Measurements from ENCODE around the gene FLT4.

DNA sequence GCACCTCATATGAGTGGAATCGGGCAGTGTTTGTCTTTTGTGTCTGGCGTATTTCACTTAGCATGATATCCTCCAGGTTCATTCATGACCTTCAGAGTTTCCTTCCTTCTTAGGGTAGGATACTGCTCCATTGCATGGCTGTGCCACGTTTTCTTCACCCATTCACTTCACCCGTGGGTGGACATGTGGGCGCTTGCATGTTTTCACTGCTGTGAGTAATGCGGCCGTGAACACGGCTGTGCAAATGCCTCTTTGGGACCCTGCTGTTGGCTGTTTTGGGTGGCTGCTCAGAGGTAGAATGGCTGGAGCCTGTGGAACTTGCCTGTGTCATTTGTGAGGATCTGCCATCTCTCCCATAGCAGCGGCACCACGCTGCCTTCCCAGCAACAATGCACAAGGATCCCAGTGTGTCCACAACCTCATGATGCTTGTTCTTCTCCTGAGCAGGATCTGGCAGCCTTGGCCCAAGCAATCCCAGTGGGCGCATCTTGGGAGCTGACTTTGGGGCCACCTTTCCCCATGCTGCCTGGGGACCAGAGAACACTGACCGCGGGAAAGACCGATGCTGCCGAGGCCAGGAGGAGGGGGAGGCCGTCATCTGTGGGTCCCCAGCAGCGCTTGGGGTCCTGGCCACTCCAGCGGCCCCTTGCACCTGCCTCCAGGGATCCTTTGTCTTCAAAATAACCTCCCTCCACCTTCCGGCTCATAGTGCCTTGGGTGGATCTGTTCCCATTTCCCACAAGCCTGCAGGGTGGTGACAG is 55.8 kb downstream of the FLT4 start:
- TF ChIP-seq, protein P1, sequence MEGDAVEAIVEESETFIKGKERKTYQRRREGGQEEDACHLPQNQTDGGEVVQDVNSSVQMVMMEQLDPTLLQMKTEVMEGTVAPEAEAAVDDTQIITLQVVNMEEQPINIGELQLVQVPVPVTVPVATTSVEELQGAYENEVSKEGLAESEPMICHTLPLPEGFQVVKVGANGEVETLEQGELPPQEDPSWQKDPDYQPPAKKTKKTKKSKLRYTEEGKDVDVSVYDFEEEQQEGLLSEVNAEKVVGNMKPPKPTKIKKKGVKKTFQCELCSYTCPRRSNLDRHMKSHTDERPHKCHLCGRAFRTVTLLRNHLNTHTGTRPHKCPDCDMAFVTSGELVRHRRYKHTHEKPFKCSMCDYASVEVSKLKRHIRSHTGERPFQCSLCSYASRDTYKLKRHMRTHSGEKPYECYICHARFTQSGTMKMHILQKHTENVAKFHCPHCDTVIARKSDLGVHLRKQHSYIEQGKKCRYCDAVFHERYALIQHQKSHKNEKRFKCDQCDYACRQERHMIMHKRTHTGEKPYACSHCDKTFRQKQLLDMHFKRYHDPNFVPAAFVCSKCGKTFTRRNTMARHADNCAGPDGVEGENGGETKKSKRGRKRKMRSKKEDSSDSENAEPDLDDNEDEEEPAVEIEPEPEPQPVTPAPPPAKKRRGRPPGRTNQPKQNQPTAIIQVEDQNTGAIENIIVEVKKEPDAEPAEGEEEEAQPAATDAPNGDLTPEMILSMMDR (conservative IDR thresholded peaks at IDR 0.05 in 1 of 2, IDR thresholded peaks at IDR 0.05 in 1 of 2; ENCODE audit: low read depth in 1 of 2, low read length in 2 of 2): no peak
- no peak for TF ChIP-seq EZH2 (IDR thresholded peaks at IDR 0.05; ENCODE audit: low read length, missing control alignments)
